ENCODE data around the gene MSL2.

Gene MSL2

DNA sequence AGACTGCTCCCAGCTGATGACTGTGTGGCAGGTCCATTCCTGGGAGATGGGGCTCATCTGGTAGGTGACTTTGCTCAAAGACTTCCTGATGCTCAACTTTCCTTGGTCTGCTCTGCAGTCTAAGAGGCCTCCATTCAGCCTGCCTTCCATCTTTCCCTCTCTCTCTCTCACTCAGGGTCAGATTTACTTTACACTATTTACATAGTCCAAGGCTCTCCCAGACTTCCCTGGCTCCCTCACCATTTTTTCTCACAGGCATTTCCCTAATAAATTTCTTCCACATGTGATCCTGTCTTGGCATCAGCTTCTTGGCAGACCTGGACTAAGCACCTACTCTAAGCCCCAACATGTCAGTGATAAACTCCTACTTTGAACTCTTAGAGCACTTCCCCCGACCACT, 41.0 kb upstream of the MSL2 start:
- peaks cover 5 to 7% of the 10 kb centered on the region in 2 experiments for H3K27me3 ChIP-seq (ENCODE audit: control insufficient read depth in 1 of 2, insufficient read depth in 1 of 2, low read length in 2 of 2)
- H2AFZ ChIP-seq (ENCODE audit: low read depth, low read length): no peak overlapping the region
- H2BK5ac ChIP-seq (ENCODE audit: low read depth, low read length, poor library complexity, severe bottlenecking): no peak overlapping the region
- no peak overlapping the region for H3K9ac ChIP-seq (ENCODE audit: low read length)
- no peak for DNase-seq
- no peak overlapping the region for H2AK5ac ChIP-seq (ENCODE audit: low read length, severe bottlenecking)
- no peak overlapping the region for H3K14ac ChIP-seq (ENCODE audit: low read length in 2 of 2)
- no peak overlapping the region for H2BK12ac ChIP-seq (ENCODE audit: low read length in 2 of 2)
- no peak overlapping the region for H3K18ac ChIP-seq (ENCODE audit: low read depth in 1 of 2, low read length in 2 of 2)
- no peak overlapping the region for H3K27ac ChIP-seq (ENCODE audit: low read length, poor library complexity, severe bottlenecking)
- no peak overlapping the region for H4K8ac ChIP-seq (ENCODE audit: low read length)
- 91% methylated on average over 1 of the region's 1 CpG for WGBS
- H3K23ac ChIP-seq (ENCODE audit: low read length in 2 of 2): no peak overlapping the region
- no peaks in the 10 kb centered on the region for H3K4me1 ChIP-seq (ENCODE audit: control insufficient read depth, insufficient read depth, low read depth, low read length)
- no peak overlapping the region for H2BK15ac ChIP-seq (ENCODE audit: low read depth, poor library complexity, severe bottlenecking)
- H2BK120ac ChIP-seq (ENCODE audit: low read depth, low read length): no peak overlapping the region
- H3K4me3 ChIP-seq (ENCODE audit: insufficient read depth in 1 of 2, low read depth in 1 of 2, low read length in 2 of 2): no peak overlapping the region
- no peaks in the 10 kb centered on the region for H3K36me3 ChIP-seq (ENCODE audit: control insufficient read depth in 1 of 2, insufficient read depth in 2 of 2, low read depth in 1 of 2, low read length in 2 of 2)
- H3K4ac ChIP-seq (ENCODE audit: low read depth in 1 of 2, low read length in 2 of 2): no peak overlapping the region
- no peaks in the 10 kb centered on the region for H3K9me3 ChIP-seq (ENCODE audit: control insufficient read depth, low read length)
- H4K91ac ChIP-seq (ENCODE audit: low read length): no peak overlapping the region
- H3K4me2 ChIP-seq (ENCODE audit: low read length, poor library complexity, severe bottlenecking): no peak overlapping the region
- no peaks in the 10 kb centered on the region for H3K79me1 ChIP-seq (replicated peaks; ENCODE audit: low read length, poor library complexity, severe bottlenecking)

DNA sequence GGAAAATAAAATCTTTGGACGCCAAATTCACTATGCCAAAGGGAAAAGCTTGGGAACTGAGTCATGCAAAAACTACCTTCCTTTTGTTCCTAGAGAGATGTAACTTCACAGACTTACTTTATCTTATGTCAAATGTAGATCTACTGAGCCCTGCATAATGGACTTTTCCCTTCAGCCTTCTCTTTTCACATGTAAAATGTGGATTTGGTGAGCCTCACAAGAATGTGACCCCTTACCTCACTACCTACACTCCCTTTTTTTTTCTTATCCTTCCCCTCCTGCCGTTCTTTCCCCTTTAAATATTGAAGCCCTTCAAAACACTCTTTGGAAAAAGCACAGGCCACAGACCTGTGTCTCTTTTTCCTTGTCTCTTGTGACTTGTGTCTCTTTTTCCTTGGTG, 40.0 kb upstream of the MSL2 start:
- H3K14ac ChIP-seq (ENCODE audit: low read length in 2 of 2): no peak overlapping the region
- no peak for DNase-seq
- H4K8ac ChIP-seq (ENCODE audit: low read length): no peak overlapping the region
- no peak overlapping the region for H2BK12ac ChIP-seq (ENCODE audit: low read length in 2 of 2)
- H3K36me3 ChIP-seq (ENCODE audit: control insufficient read depth in 1 of 2, insufficient read depth in 2 of 2, low read depth in 1 of 2, low read length in 2 of 2): no peaks in the 10 kb centered on the region
- no peaks in the 10 kb centered on the region for H3K4me1 ChIP-seq (ENCODE audit: control insufficient read depth, insufficient read depth, low read depth, low read length)
- no peak overlapping the region for H3K4ac ChIP-seq (ENCODE audit: low read depth in 1 of 2, low read length in 2 of 2)
- H3K27me3 ChIP-seq (ENCODE audit: control insufficient read depth in 1 of 2, insufficient read depth in 1 of 2, low read length in 2 of 2): peaks cover 5 to 7% of the 10 kb centered on the region in 2 experiments
- H2AFZ ChIP-seq (ENCODE audit: low read depth, low read length): no peak overlapping the region
- H3K9me3 ChIP-seq (ENCODE audit: control insufficient read depth, low read length): no peaks in the 10 kb centered on the region
- H3K18ac ChIP-seq (ENCODE audit: low read depth in 1 of 2, low read length in 2 of 2): no peak overlapping the region
- no peak overlapping the region for H3K4me3 ChIP-seq (ENCODE audit: insufficient read depth in 1 of 2, low read depth in 1 of 2, low read length in 2 of 2)
- no peak overlapping the region for H3K4me2 ChIP-seq (ENCODE audit: low read length, poor library complexity, severe bottlenecking)
- H2BK5ac ChIP-seq (ENCODE audit: low read depth, low read length, poor library complexity, severe bottlenecking): no peak overlapping the region
- whole genome bisulfite sequencing: 63% methylated on average over 2 of the region's 2 CpGs
- H3K79me1 ChIP-seq (replicated peaks; ENCODE audit: low read length, poor library complexity, severe bottlenecking): no peaks in the 10 kb centered on the region
- no peak overlapping the region for H4K91ac ChIP-seq (ENCODE audit: low read length)
- H3K9ac ChIP-seq (ENCODE audit: low read length): no peak overlapping the region
- no peak overlapping the region for H2BK15ac ChIP-seq (ENCODE audit: low read depth, poor library complexity, severe bottlenecking)
- H3K23ac ChIP-seq (ENCODE audit: low read length in 2 of 2): no peak overlapping the region
- no peak overlapping the region for H2BK120ac ChIP-seq (ENCODE audit: low read depth, low read length)
- no peak overlapping the region for H3K27ac ChIP-seq (ENCODE audit: low read length, poor library complexity, severe bottlenecking)
- no peak overlapping the region for H2AK5ac ChIP-seq (ENCODE audit: low read length, severe bottlenecking)

DNA sequence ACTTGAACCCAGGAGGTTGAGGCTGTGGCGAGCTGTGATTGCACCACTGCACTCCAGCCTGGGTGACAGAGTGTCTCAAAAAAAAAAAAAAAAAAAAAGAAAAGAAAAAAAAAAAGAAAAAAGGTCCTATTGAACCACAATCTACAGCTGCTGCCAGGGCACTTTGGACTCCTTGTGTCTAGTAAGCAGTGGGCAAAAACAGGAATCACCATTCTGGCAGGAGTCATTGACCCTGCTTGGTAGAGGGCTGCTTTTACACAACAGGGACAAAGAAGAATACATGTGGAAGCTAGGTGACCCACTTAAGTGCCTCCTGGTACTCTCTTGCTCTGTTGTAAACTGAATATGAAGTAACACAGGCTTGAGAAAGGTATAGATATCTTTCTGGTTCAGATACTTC, 39.4 kb upstream of the MSL2 start:
- peaks cover 5 to 7% of the 10 kb centered on the region in 2 experiments for H3K27me3 ChIP-seq (ENCODE audit: control insufficient read depth in 1 of 2, insufficient read depth in 1 of 2, low read length in 2 of 2)
- H2BK120ac ChIP-seq (ENCODE audit: low read depth, low read length): no peak overlapping the region
- WGBS: no CpG with 5 or more reads among the region's 1 CpG
- H3K9ac ChIP-seq (ENCODE audit: low read length): no peak overlapping the region
- H3K14ac ChIP-seq (ENCODE audit: low read length in 2 of 2): no peak overlapping the region
- H3K4me1 ChIP-seq (ENCODE audit: control insufficient read depth, insufficient read depth, low read depth, low read length): no peaks in the 10 kb centered on the region
- no peak overlapping the region for H2AFZ ChIP-seq (ENCODE audit: low read depth, low read length)
- no peak overlapping the region for H2BK5ac ChIP-seq (ENCODE audit: low read depth, low read length, poor library complexity, severe bottlenecking)
- H3K4me3 ChIP-seq (ENCODE audit: insufficient read depth in 1 of 2, low read depth in 1 of 2, low read length in 2 of 2): no peak overlapping the region
- H3K23ac ChIP-seq (ENCODE audit: low read length in 2 of 2): no peak overlapping the region
- H2BK15ac ChIP-seq (ENCODE audit: low read depth, poor library complexity, severe bottlenecking): no peak overlapping the region
- H2AK5ac ChIP-seq (ENCODE audit: low read length, severe bottlenecking): no peak overlapping the region
- H2BK12ac ChIP-seq (ENCODE audit: low read length in 2 of 2): no peak overlapping the region
- no peaks in the 10 kb centered on the region for H3K36me3 ChIP-seq (ENCODE audit: control insufficient read depth in 1 of 2, insufficient read depth in 2 of 2, low read depth in 1 of 2, low read length in 2 of 2)
- H3K4ac ChIP-seq (ENCODE audit: low read depth in 1 of 2, low read length in 2 of 2): no peak overlapping the region
- no peak for DNase-seq
- no peak overlapping the region for H3K4me2 ChIP-seq (ENCODE audit: low read length, poor library complexity, severe bottlenecking)
- no peak overlapping the region for H4K8ac ChIP-seq (ENCODE audit: low read length)
- no peaks in the 10 kb centered on the region for H3K9me3 ChIP-seq (ENCODE audit: control insufficient read depth, low read length)
- no peak overlapping the region for H3K27ac ChIP-seq (ENCODE audit: low read length, poor library complexity, severe bottlenecking)
- H3K79me1 ChIP-seq (replicated peaks; ENCODE audit: low read length, poor library complexity, severe bottlenecking): no peaks in the 10 kb centered on the region
- no peak overlapping the region for H4K91ac ChIP-seq (ENCODE audit: low read length)
- H3K18ac ChIP-seq (ENCODE audit: low read depth in 1 of 2, low read length in 2 of 2): no peak overlapping the region

DNA sequence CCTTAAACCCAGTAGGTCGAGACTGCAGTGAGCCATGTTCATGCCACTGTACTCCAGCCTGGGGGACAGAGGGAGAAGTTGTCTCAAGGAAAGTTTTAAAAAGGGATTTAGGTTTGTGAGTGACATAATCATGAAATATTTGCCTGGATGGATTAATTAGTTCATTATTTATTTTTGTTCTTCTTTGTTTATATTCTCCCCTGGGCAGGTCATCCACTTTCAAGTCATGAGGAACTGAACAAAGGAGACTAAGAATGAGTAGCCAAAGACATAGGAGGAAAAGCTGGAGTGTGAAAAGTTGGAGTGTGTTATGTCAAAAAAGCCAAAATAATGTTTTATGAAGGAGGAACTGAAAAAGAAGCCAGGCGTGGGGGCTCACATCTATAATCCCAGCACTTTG, 36.3 kb upstream of the MSL2 start:
- no peak overlapping the region for H3K4me3 ChIP-seq (ENCODE audit: insufficient read depth in 1 of 2, low read depth in 1 of 2, low read length in 2 of 2)
- no peak overlapping the region for H3K27ac ChIP-seq (ENCODE audit: low read length, poor library complexity, severe bottlenecking)
- peaks cover 3 to 5% of the 10 kb centered on the region in 2 experiments for H3K27me3 ChIP-seq (ENCODE audit: control insufficient read depth in 1 of 2, insufficient read depth in 1 of 2, low read length in 2 of 2)
- no peak overlapping the region for H3K4me2 ChIP-seq (ENCODE audit: low read length, poor library complexity, severe bottlenecking)
- no peak overlapping the region for H2BK5ac ChIP-seq (ENCODE audit: low read depth, low read length, poor library complexity, severe bottlenecking)
- no peak for DNase-seq
- no peaks in the 10 kb centered on the region for H3K9me3 ChIP-seq (ENCODE audit: control insufficient read depth, low read length)
- H4K91ac ChIP-seq (ENCODE audit: low read length): no peak overlapping the region
- H2AFZ ChIP-seq (ENCODE audit: low read depth, low read length): no peak overlapping the region
- 75% methylated on average over 2 of the region's 2 CpGs for WGBS
- no peak overlapping the region for H3K18ac ChIP-seq (ENCODE audit: low read depth in 1 of 2, low read length in 2 of 2)
- no peak overlapping the region for H2BK15ac ChIP-seq (ENCODE audit: low read depth, poor library complexity, severe bottlenecking)
- no peak overlapping the region for H2AK5ac ChIP-seq (ENCODE audit: low read length, severe bottlenecking)
- H3K36me3 ChIP-seq (ENCODE audit: control insufficient read depth in 1 of 2, insufficient read depth in 2 of 2, low read depth in 1 of 2, low read length in 2 of 2): no peaks in the 10 kb centered on the region
- no peaks in the 10 kb centered on the region for H3K4me1 ChIP-seq (ENCODE audit: control insufficient read depth, insufficient read depth, low read depth, low read length)
- no peak overlapping the region for H4K8ac ChIP-seq (ENCODE audit: low read length)
- no peak overlapping the region for H3K23ac ChIP-seq (ENCODE audit: low read length in 2 of 2)
- no peak overlapping the region for H3K9ac ChIP-seq (ENCODE audit: low read length)
- no peaks in the 10 kb centered on the region for H3K79me1 ChIP-seq (replicated peaks; ENCODE audit: low read length, poor library complexity, severe bottlenecking)
- H2BK12ac ChIP-seq (ENCODE audit: low read length in 2 of 2): no peak overlapping the region
- no peak overlapping the region for H2BK120ac ChIP-seq (ENCODE audit: low read depth, low read length)
- no peak overlapping the region for H3K4ac ChIP-seq (ENCODE audit: low read depth in 1 of 2, low read length in 2 of 2)
- H3K14ac ChIP-seq (ENCODE audit: low read length in 2 of 2): no peak overlapping the region

Measured in mesenchymal stem cell (in vitro differentiated cells and primary cell).